H9 (cell line): ENCODE results near the gene CAB39L. TPM values are rescaled to one million over a fixed set of nuclear protein-coding genes. Genes with fewer than 3 reads are reported as not detected.

Source experiments
- DNase-seq: peaks from one replicate; pipeline ENCODE4 v3.0.0-alpha.2; 2017
- H2AFZ ChIP-seq: one replicate; pipeline ENCODE4 v1.6.1; 2013; ENCODE audit warnings: mild to moderate bottlenecking, low read length, control low read depth, moderate library complexity
- H2AK5ac ChIP-seq: 2 replicates; pipeline ENCODE4 v1.6.1; 2013; ENCODE audit warnings: low read length, control low read depth, mixed read lengths; ENCODE audit not compliant: insufficient read length
- H2BK120ac ChIP-seq: one replicate; pipeline ENCODE4 v1.6.1; 2013; ENCODE audit warnings: low read depth, mild to moderate bottlenecking, low read length, control low read depth, inconsistent platforms; ENCODE audit not compliant: poor library complexity, severe bottlenecking
- H2BK12ac ChIP-seq: 2 replicates; pipeline ENCODE4 v1.6.1; 2013; ENCODE audit warnings: low read length, control low read depth, mixed read lengths, low read depth; ENCODE audit not compliant: insufficient read length
- H2BK15ac ChIP-seq: 2 replicates; pipeline ENCODE4 v1.6.1; 2013; ENCODE audit warnings: low read depth, low read length, control low read depth
- H2BK20ac ChIP-seq: one replicate; pipeline ENCODE4 v1.6.1; 2013; ENCODE audit warnings: low read depth, mild to moderate bottlenecking, low read length, control low read depth, inconsistent platforms; ENCODE audit not compliant: poor library complexity, severe bottlenecking
- H2BK5ac ChIP-seq: 2 replicates; pipeline ENCODE4 v1.6.1; 2013; ENCODE audit warnings: low read length, control low read depth, mixed read lengths; ENCODE audit not compliant: insufficient read length
- H3K14ac ChIP-seq: 2 replicates; pipeline ENCODE4 v1.6.1; 2013; ENCODE audit warnings: low read length, control low read depth; ENCODE audit not compliant: insufficient read depth
- H3K18ac ChIP-seq: 2 replicates; pipeline ENCODE4 v1.6.1; 2013; ENCODE audit warnings: low read depth, mild to moderate bottlenecking, mixed read lengths, low read length, control low read depth; ENCODE audit not compliant: insufficient read length
- H3K23ac ChIP-seq: 2 replicates; pipeline ENCODE4 v1.6.1; 2013; ENCODE audit warnings: low read length, control low read depth, mixed read lengths, low read depth; ENCODE audit not compliant: insufficient read length
- H3K23me2 ChIP-seq: 2 replicates; pipeline ENCODE4 v1.6.1; 2013; ENCODE audit warnings: low read depth, mild to moderate bottlenecking, mixed read lengths, low read length, control low read depth; ENCODE audit not compliant: insufficient read length, poor library complexity, severe bottlenecking
- H3K27ac ChIP-seq: 2 replicates; pipeline ENCODE4 v1.5.1; 2013; ENCODE audit warnings: low read length, control low read depth, mixed read lengths, low read depth; ENCODE audit not compliant: insufficient read length
- H3K27me3 ChIP-seq: 2 replicates; pipeline ENCODE4 v1.6.1; 2013; ENCODE audit warnings: low read length, control low read depth, inconsistent platforms; ENCODE audit not compliant: insufficient read depth
- H3K4ac ChIP-seq: 2 replicates; pipeline ENCODE4 v1.6.1; 2013; ENCODE audit warnings: low read depth, mild to moderate bottlenecking, control low read depth, inconsistent platforms, low read length, moderate library complexity
- H3K4me1 ChIP-seq: 2 replicates; pipeline ENCODE4 v1.6.1; 2013; ENCODE audit warnings: low read length, control low read depth, inconsistent platforms; ENCODE audit not compliant: insufficient read depth
- H3K4me2 ChIP-seq: 2 replicates; pipeline ENCODE4 v1.6.1; 2013; ENCODE audit warnings: low read length, control low read depth, mixed read lengths; ENCODE audit not compliant: insufficient read length, insufficient read depth
- H3K56ac ChIP-seq: 2 replicates; pipeline ENCODE4 v1.6.1; 2013; ENCODE audit warnings: low read depth, mild to moderate bottlenecking, mixed read lengths, low read length, control low read depth; ENCODE audit not compliant: insufficient read length
- H3K79me1 ChIP-seq: 2 replicates; pipeline ENCODE4 v1.6.1; 2013; ENCODE audit warnings: low read depth, mild to moderate bottlenecking, moderate library complexity, low read length, control low read depth, inconsistent platforms; ENCODE audit not compliant: insufficient read depth, poor library complexity, severe bottlenecking
- H3K79me2 ChIP-seq: 2 replicates; pipeline ENCODE4 v1.6.1; 2013; ENCODE audit warnings: low read length, control low read depth, inconsistent platforms; ENCODE audit not compliant: insufficient read depth
- H3K9ac ChIP-seq: 2 replicates; pipeline ENCODE4 v1.6.1; 2013; ENCODE audit warnings: low read length, control low read depth, mixed read lengths; ENCODE audit not compliant: insufficient read length; ENCODE audit errors: extremely low read depth
- H3K9me3 ChIP-seq: one replicate; pipeline ENCODE4 v1.6.1; 2013; ENCODE audit warnings: low read depth, low read length, inconsistent platforms; ENCODE audit not compliant: control insufficient read depth
- H3T11ph ChIP-seq: one replicate; pipeline ENCODE4 v1.6.1; 2013; ENCODE audit warnings: mild to moderate bottlenecking, low read length, control low read depth, inconsistent platforms
- H4K20me1 ChIP-seq: one replicate; pipeline ENCODE4 v1.6.1; 2013; ENCODE audit not compliant: control insufficient read depth, insufficient read length, insufficient read depth
- H4K5ac ChIP-seq: 2 replicates; pipeline ENCODE4 v1.6.1; 2013; ENCODE audit warnings: low read depth, mild to moderate bottlenecking, mixed read lengths, low read length, control low read depth; ENCODE audit not compliant: insufficient read length
- H4K8ac ChIP-seq: replicated peaks from 2 replicates; pipeline ENCODE4 v1.6.1; 2013; ENCODE audit warnings: low read length, control low read depth, mixed read lengths, low read depth; ENCODE audit not compliant: insufficient read length
- H4K91ac ChIP-seq: 2 replicates; pipeline ENCODE4 v1.6.1; 2013; ENCODE audit warnings: low read depth, mild to moderate bottlenecking, moderate library complexity, mixed read lengths, low read length, control low read depth; ENCODE audit not compliant: insufficient read length
- H3K27ac Mint-ChIP-seq, 3 experiments: 2 replicates in 2 of 3; 3 replicates in 1 of 3; pipeline ENCODE4 v1.8.0; 2020 to 2021; ENCODE audit warnings: mixed read lengths in 3 of 3, mild to moderate bottlenecking in 1 of 3, moderate library complexity in 1 of 3
- H3K27me3 Mint-ChIP-seq: 2 replicates; pipeline ENCODE4 v1.8.0; 2021; ENCODE audit warnings: low read depth, mild to moderate bottlenecking, moderate library complexity, mixed read lengths
- H3K36me3 Mint-ChIP-seq, 3 experiments: 2 replicates in 2 of 3; 3 replicates in 1 of 3; pipeline ENCODE4 v1.8.0; 2020 to 2021; ENCODE audit warnings: low read depth in 3 of 3, mixed read lengths in 3 of 3; ENCODE audit not compliant: insufficient read depth in 1 of 3
- H3K4me1 Mint-ChIP-seq, 2 experiments: 2 replicates each; pipeline ENCODE4 v1.8.0; 2020; ENCODE audit warnings: mixed read lengths in 2 of 2
- H3K4me3 Mint-ChIP-seq, 2 experiments: 2 replicates in 1 of 2; 3 replicates in 1 of 2; pipeline ENCODE4 v1.8.0; 2020 to 2021; ENCODE audit warnings: mild to moderate bottlenecking in 2 of 2, mixed read lengths in 2 of 2, moderate library complexity in 1 of 2
- H3K9me3 Mint-ChIP-seq, 2 experiments: 2 replicates in 1 of 2; 3 replicates in 1 of 2; pipeline ENCODE4 v1.8.0; 2020; ENCODE audit warnings: mild to moderate bottlenecking in 2 of 2, mixed read lengths in 2 of 2, moderate library complexity in 1 of 2
- CTCF ChIP-seq: fragments of 200-600 bp; sonication (generic); conservative IDR thresholded peaks from 3 replicates; pipeline ENCODE4 v1.8.0; 2021; ENCODE audit warnings: antibody characterized with exemption, mild to moderate bottlenecking
- WGBS: extraction: QIAGEN DNeasy Blood & Tissue Kit; methylation state at CpG from one replicate; pipeline ENCODE4 v1.1.7; 2013; ENCODE audit warnings: missing lambda C conversion rate, low lambda C conversion rate, mixed read lengths; ENCODE audit not compliant: insufficient read length; ENCODE audit errors: extremely low coverage; 5-methylcytosine and 5-hydroxymethylcytosine counted together
- total RNA-seq: library from RNA; stranded (reverse); gene quantifications from 2 replicates; pipeline ENCODE4 v1.2.1, GENCODE V29; 2021

The CAB39L gene
- total RNA-seq, 1 experiment from 2014 or later = 6.0 TPM

- Histone ChIP-seq H3K23ac (no peak overlapping the region), H3K14ac (no peak overlapping the region), H3K18ac (no peak overlapping the region), H2AK5ac (no peak overlapping the region), H3K4me2 (no peak overlapping the region), H4K91ac (no peak overlapping the region), H3K9me3 (no peaks in the 10 kb centered on the region), H2BK120ac (no peak overlapping the region), H4K8ac (no peak overlapping the region), H3K4ac (no peak overlapping the region), H3T11ph (no peak overlapping the region), H3K79me1 (no peaks in the 10 kb centered on the region), H3K27me3 (no peaks in the 10 kb centered on the region), H2BK12ac (no peak overlapping the region), H2BK20ac (no peak overlapping the region), H3K9ac (no peak overlapping the region), H4K20me1 (no peaks in the 10 kb centered on the region), H3K27ac (no peak overlapping the region), H4K5ac (no peak overlapping the region), H3K79me2 (no peaks in the 10 kb centered on the region), H2BK15ac (no peak overlapping the region), H3K56ac (no peak overlapping the region), H3K23me2 (no peaks in the 10 kb centered on the region), H2BK5ac (no peak overlapping the region), H3K4me1 (peaks cover 3% of the 10 kb centered on the region; the same call in 1 of the 2 replicates), H2AFZ (no peak overlapping the region)
- TF ChIP-seq CTCF = no peak
- Mint-ChIP-seq H3K4me1 (peaks cover 14 to 18% of the 10 kb centered on the region in 2 experiments), H3K27me3 (no peaks in the 10 kb centered on the region), H3K9me3 (no peaks in the 10 kb centered on the region), H3K27ac (peak overlapping the region in 2 of 3 experiments; percentile 2 to 37; a peak in 4 of 7 replicates), H3K4me3 (no peak overlapping the region), H3K36me3 (no peaks in the 10 kb centered on the region)
- 100% methylated on average over 4 of the region's 23 CpGs for WGBS
- DNase-seq = peak; percentile 40
These were observed 96.0 kb downstream of the CAB39L start for GRCh38 chr13:49347650-49348385.
